Measurements from ENCODE around the gene TPD52L1.

TPD52L1 gene

DNA sequence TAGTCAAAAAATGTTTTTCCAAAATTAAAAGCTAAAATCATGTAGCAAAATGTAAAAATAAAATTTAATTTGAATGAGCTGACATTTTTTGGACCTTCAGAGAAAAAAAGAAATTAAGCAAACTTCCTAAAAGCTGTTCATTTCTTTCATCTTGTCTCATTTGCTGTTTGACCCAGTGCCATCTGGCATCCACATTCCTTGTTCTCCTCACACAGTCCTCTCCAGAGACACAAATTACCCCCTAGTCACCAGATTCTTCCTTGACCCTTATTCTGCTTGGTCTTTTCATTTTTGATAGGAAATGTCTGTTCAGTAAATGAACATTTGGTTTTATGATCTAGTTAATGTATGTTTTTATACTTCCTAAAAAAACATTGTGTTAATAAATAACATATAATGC is 93.0 kb downstream of the TPD52L1 start:
- no peak for DNase-seq

DNA sequence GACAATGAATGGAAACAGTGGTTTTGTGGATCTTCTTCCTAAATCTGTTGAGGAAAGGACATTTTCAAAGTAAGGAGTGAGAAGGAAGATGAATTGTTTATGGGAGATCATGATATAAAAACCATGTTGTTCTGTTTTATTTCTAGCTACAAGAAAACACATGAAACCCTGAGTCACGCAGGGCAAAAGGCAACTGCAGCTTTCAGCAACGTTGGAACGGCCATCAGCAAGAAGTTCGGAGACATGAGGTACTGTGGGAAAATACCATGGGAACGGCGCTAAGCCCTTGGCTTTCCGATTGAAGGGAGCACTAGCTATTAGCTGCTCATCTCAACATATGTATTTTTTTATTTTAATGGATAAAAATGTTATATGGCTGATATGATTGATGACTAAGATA is 94.6 kb downstream of the TPD52L1 start:
- no peak for DNase-seq

DNA sequence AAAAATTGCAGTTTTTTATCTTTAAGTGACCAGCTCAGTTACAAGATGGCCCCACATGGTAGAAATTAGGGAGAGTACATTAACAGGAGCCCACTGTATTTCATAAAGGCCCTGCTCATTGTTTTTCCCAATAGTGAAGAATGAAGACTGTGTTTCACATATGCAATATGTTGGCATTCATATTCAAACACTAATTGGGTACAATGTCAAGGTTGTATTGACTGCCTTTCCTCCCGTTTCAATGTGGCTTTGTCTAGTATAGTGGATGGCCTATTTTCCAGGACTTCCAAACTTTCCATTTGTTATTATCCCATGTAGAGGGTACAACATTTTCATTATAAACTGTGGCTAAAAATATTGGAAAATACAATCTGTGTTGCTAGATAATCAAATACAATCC is 96.9 kb downstream of the TPD52L1 start:
- DNase-seq = no peak

DNA sequence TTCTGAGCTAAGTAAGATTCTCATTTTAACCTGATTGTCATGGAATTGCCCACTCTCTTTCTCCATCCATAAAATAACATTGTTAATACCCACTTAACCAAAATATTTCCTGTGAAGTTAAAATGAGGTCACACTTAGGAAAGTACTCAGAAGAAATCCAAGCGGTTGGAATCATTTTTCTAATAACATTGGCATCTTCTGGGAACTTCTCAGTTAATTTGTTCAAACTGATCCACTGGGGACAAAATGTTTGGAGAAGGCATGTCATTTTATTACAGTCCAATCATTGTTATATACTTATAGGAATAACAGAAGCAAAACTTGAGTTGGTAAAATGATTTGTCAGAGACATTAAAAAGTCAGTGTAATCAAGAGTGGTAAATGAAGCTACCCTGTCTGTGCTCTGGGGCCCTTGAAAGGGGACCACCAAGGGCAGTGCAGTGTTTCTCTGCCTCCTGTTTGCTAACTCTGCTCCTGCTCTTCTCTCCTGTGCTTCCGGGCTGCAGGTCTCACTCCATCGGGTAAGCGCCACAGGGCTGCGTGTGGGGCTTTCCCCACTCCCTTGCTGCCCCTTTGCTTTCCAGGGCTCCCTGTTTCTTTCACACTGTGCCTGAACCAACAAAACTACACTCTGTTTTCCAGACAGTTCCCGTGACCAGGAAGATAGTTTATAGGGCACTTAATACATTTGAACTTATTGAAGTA is 98.1 kb downstream of the TPD52L1 start:
- no peak for DNase-seq

DNA sequence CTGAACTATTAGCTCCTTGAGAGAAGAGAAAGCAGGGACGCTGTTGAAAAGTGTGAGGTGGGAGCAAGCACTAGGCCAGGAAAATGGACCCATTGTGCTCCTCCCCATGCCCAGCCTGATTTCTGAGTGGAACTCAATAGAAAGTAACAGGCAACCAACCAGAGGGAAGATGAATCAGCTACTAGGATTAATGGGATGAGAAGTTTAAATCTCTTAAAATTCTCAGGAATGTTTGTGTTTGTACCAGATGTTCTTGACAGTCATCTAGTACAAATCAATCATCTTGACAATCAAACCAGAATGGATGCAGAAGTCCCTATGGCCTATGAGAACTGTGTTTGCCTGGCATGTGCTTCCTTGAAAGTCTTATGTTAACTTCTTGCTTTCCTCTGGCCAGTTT is 99.3 kb downstream of the TPD52L1 start:
- DNase-seq = no peak

DNA sequence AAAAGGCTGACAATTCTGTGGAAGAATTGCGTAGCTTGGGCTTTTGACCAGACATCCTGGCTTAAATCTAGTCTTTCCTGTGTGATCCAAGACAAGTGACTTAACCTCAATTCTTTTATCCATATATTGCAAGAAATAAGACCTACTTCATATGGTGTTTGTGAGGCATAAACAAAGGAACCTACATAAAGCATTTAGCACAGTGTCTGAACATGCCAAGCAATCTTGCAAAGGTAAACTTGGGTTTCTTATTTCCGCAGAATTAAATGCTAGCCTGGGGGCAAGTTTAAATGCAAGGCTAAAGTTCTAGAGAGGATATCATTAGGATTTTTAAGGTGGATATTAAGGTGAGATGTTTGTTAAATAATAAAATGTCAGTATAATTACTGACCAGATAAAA is 100.3 kb downstream of the TPD52L1 start:
- DNase-seq = no peak

DNA sequence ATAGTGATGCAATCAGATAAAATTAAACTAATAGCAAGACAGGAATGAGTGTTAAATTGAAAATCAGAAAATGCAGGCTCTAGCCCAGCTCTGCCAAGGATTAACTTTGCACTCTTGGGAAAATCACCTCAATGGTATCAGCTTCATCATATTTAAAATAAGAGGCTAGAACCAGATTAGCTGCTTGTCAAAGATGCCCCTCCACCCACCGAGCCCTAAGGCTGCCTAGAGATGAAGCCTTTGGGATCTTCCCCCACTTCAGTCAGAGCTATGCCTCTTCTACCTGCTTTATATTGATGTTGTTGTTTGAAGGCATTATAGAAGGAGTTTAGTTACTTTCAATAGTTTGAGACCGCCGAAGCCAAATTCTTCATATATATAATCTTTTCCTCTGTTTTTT is 100.7 kb downstream of the TPD52L1 start:
- no peak for DNase-seq

DNA sequence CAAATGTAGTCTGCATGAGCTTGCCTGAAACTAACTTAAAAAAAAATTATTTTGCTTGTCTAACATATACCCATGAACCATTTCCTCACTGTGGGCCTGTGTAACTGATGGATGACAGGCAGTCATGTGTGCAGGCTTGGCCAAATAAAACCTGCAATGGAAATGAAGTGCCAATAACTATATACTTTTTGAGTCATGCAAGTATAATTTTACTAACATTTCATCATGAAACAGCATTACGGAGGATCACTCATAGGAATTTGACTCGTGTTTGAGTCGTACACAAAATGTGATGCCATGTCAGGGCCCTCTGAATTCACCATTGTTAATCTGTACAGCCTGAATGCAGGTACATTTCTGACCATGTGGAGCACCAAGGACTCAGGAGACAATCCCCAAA is 101.6 kb downstream of the TPD52L1 start:
- no peak for DNase-seq

DNA sequence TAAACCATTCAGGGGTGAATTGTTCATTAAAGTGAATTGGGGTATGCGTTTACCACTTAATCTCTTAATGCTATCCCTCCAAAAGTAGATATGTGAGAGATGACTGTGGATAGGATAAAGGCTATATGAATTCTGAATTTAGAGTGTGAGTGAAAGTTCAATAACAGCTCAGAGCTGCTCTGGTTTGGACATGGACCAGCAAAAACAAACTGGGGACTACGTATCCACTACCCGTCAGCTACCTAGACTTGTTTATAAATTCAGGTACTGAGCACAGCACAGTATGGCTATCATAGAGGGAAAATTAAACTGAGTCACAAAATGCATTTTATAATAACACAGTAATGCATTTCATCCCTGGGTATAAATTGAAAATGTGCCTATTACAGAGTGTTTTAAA is 103.8 kb downstream of the TPD52L1 start:
- no peak for DNase-seq

DNA sequence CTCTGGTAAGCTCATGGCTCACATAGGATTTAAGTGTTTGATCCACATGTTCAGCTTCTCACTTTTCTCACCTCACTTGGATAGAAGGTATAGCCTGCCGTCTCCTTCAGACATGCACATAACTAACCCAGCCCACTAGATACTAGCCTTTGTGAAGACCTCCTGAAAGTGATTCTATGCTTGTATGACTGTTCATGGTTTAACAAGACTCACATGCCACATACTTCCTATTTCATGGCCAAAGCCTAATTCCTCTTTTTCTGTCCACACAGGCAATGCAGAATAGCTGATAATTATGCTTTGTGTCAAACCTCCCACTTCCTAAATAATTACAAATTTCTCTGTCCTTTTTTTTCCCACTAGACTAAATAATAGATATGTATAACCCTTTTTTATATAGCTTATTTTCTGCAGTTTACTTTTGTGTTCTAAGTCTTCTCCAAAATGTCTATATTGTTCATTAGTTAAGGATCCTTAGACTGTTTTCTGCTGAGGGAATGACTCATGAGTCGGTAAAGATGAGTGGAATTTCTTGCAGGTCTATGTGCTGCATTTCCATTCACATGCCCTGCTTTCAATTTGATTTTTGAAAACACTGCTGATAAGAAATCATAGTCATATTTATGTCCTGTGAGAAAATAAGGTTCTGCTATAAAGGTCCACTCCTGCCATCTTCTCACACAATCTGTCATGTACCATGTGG is 105.2 kb downstream of the TPD52L1 start:
- DNase-seq = no peak

DNA sequence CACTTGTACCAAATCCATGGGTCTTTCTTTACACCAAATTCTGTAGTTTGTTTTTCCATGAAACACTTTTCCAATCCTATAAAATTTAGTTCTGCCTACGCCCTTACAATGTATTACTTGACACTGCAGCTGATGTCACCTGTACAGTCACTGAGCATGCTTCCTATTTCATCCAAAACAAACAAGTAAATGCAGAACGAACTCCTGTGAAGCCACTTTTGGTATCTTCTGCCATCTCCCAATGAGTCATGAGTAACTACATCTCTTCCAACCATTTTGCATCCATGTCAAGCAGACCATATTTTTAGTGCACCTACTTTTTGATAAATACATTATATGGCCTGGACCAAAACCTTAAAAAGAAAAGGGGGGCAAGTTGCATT is 105.8 kb downstream of the TPD52L1 start:
- DNase-seq = no peak

DNA sequence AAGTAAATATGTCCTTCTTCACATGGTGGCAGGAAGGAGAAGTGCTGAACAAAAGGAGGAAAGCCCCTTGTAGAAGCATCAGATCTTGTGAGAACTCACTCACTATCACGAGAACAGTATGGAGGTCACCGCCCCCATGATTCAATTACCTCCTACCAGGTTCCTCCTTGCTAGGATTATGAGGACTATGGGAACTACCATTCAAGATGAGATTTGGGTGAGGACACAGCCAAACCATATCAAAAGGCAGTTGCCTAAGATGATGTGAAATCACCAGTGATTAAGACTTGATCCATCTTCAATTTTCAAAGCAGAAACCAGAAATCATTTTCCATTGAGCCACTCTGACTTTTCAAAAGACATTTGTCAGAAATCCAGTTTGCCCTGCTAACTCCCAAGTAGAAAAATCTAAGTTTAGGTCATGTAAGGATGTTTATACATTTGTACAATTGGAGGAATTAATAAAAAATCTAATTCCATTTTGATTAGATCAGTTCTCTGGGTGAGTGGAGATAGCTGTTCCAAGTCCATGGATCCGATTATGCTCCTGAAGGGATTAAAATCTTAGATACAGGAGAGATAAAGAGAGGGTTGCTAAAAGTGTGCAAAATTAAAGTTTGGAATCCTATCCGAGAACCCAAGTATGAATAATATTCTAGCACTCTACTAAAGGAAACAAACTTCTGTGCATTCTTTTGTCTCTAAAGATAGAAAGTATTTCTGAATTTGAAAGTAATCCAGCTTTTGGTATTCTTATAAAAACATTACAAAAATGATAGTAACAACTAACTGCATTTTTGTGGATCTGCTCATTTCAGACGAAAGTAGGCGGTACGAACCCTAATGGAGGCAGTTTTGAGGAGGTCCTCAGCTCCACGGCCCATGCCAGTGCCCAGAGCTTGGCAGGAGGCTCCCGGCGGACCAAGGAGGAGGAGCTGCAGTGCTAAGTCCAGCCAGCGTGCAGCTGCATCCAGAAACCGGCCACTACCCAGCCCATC is 108.7 kb downstream of the TPD52L1 start:
- DNase-seq = no peak

DNA sequence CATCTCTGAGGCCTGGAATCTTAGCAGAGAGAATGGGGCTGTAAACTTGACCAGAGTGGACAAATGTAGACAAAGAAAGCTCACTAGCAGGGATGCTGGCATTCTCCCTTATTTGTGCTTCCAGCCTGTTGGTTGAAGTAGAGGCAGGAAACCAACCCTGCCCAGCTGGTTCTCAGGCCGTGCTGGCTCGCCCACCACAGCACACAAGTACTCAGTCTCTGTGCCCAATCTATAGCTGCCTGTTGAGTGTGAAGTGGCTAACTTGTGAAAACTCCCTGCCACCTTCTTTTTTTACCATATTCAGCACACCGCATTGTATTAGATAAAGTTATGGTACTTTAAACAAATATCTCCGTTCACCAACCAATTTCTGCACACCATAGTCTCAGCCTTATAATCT is 110.9 kb downstream of the TPD52L1 start:
- no peak for DNase-seq

DNA sequence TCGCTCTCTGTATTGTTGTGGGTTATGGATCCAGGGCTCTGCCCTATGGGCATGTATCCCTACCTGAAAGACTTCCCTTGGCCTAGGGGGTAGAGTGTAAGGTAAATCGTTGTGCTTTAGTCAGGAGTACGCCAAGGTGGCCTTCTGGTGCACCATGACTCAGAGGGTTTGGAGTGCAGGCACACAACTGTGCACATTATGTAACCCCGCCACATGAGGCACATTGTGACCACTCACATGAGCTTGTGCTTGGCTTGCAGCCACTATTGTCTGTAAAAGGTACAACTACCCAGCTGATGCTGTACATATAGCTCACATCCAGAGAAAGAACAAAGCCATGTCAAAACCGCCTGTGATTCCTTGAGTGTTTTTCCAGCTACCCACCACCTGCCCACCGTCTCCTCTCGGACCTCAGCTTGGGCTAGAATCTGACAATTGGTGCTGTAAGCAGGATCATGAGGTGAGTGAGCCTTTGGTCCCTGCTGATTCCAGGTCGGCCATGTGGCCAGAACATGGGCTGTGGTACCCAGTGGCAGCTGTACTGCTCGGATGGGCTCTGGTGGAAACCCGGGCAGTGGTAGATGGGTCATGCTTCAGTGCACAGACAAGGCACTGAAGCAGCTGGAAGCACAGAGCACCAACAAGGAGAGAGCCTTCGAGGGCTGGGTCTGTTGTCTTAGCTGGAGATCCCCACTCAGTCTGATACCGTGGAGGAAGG is 114.4 kb downstream of the TPD52L1 start:
- no peak for DNase-seq

DNA sequence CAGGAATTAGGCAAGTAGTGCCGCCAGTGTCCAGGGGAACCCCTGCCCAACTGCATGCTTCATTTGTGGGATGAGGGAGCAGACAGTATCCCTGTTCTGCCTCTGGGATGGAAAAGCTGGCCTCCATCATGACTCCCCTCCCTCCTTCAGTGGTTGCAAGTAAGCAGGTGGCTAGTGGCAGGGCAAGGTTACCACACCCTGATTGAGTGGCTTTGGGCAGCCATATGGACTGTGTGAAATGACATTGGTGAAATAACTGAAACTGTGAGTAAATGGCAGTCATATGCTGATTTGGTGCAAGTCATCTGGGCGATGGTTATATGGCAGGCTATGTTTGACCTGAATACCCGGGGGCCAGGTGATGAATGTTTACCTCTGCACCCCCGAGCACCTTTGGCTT is 115.2 kb downstream of the TPD52L1 start:
- no peak for DNase-seq

DNA sequence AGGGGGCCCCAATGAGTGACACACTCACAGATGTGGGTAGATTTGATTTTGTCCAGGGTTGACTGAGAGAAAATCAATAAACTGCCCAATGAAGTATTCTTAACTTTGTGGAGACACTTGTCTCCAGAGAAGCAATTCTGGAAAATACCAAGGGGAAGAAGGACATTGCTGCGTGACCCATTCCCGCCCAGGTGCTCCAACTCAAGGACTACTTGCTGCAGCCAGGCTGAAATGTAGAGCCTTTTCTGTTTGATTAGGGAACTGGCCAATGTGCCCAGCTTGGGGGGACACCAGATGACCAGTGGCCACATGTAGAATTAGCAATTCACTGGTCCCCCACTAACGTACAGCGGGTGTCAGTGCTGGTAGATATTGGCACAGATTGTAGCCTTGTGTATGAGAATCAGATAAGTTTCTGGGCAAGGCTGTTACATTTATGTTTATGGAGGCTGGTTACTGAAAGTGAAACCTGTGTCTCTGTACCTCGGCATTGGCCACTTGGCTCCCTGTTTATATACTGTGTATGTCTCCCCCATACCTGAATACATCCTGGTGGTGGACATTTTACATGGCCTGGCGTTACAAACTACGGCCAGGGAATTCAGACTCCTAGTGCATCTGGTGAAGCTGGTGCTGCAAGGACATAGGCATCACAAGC is 115.9 kb downstream of the TPD52L1 start:
- DNase-seq = no peak

DNA sequence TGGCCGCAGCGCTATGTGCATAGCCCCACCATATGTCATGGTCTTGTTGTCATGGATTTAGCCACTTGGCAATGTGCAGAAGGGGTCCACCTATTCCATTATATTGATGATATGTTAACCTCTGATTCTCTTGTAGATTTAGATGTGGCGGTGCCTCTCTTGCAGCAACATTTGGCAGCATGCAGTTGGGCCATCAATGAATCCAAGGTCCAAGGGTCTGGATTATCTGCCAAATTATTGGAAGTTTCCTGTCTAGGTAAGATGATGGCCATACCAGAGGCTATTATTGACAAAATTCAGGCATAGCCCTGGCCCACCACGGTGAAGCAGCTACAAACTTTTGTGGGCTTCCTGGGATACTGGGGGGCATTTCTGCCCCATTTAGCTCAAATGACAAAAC is 116.8 kb downstream of the TPD52L1 start:
- no peak for DNase-seq

DNA sequence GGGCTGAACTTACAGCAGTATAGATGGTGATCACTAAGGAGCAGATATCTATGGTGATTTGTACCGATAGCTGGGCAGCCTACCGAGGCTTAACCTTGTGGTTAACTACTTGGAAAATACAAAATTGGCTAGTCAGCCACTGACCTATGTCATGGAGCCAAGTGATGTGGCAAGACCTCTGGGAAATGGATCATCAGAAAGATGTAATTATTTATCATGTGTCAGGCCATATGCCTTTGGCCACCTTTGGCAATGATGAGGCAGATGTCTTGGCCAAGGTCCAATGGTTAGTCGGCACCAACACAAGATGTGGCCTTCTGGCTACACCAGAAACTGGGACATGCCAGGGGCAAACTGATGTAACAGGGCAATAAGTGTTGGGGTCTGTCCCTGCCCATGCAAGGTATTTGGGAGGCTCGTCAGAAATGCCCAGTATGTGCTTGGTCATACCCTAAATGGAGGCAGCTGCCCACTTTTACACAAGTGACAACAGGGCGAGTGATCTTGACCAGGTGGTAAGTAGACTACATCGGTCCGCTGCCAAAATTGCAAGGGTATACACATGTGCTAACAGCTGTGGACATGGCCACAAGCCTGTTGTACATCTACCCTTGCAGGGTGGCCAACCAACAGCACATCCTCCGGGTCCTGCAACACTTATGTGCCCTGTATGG is 118.0 kb downstream of the TPD52L1 start:
- DNase-seq = no peak

DNA sequence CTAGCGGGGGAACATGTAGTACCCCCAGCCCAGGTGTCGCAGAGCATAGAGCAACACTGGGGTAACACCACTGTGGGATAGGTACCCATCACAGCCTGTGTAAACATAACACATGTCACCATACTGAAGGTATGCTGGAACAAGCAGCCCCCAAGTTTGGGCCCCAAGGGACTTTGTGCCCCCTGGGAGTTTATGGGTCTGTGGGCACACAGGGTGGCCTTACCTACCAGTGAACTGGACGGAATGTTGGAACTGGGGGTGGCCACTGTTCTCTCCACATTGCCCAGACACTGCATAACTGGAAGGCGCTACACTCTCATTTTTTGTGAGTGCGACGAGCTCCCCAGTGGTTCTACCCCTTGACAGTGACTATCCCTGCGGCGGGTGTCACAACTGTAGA is 119.7 kb downstream of the TPD52L1 start:
- no peak for DNase-seq

DNA sequence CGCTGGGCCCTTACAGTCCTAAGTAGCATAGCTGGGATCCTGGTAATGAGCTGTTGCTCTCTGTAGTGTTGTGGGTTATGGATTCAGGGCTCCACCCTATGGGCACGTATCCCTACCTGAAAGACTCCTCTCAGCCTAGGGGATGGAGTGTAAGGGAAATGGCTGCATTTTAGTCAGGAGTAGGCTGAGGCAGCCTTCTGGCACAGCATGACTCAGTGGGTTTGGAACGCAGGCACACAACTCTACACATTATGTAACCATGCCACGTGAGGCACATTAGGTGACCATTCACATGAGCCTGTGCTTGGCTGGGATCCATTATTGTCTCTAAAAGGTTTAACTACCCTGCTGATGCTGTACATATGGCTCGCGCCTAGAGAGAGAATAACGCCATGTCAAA is 120.4 kb downstream of the TPD52L1 start:
- no peak for DNase-seq

DNA sequence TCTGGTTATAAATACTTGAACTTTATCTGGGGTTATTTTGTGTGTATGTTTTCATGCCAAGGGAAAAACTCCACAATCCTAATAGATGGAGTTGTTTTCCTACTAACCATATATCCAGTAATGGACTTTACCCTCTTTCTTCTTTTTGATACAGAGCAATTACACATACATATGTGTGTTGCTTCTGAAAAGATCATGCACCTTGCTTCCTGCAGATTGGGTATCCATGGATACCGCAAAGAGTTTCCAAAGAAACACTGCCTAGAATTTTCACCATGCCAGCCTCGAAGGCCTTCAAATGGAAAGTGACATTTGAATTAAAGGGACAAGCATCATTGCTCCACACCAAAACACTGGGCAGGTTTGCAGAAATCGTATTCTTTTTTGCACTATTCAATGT is 121.4 kb downstream of the TPD52L1 start:
- DNase-seq = no peak

DNA sequence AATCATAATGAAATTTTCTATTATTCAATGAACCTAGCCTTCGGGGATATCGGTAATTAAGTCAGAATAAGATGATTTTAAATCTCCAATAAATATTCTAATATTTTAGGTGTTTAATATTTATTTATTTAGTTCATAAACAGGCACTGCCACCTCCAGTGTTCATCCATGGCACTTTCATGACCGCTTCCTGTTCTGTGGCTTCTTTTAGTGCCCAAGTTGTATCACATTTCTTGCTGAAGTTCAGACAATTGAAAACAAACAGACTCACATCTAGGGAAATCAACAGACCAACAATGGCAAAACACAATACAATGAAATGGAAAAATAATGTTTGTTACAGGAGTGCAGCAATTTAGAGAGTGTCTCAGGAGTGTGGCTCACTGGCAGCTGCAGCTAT is 122.2 kb downstream of the TPD52L1 start:
- no peak for DNase-seq

All from CD4-positive, alpha-beta T cell treated with Interleukin-17A for 1 hour (primary cell).